Fibroblast of lung (primary cell): ENCODE results near the gene PHRF1.

Experiments
- EZH2 ChIP-seq: IDR thresholded peaks from 2 replicates; pipeline ENCODE4 v1.5.1; 2012; ENCODE audit warnings: low read length, control low read depth, mild to moderate bottlenecking; ENCODE audit errors: missing control alignments
- TF ChIP-seq, protein P1 (sequence below), 2 donors: IDR thresholded peaks in 1 of 2; conservative IDR thresholded peaks in 1 of 2; 1 replicate in 1 of 2; 2 replicates in 1 of 2; pipeline ENCODE4 v1.5.1; 2011 to 2012; ENCODE audit warnings: low read length in 2 of 2, control low read depth in 1 of 2, inconsistent platforms in 1 of 2, low read depth in 1 of 2, mild to moderate bottlenecking in 1 of 2

DNA sequence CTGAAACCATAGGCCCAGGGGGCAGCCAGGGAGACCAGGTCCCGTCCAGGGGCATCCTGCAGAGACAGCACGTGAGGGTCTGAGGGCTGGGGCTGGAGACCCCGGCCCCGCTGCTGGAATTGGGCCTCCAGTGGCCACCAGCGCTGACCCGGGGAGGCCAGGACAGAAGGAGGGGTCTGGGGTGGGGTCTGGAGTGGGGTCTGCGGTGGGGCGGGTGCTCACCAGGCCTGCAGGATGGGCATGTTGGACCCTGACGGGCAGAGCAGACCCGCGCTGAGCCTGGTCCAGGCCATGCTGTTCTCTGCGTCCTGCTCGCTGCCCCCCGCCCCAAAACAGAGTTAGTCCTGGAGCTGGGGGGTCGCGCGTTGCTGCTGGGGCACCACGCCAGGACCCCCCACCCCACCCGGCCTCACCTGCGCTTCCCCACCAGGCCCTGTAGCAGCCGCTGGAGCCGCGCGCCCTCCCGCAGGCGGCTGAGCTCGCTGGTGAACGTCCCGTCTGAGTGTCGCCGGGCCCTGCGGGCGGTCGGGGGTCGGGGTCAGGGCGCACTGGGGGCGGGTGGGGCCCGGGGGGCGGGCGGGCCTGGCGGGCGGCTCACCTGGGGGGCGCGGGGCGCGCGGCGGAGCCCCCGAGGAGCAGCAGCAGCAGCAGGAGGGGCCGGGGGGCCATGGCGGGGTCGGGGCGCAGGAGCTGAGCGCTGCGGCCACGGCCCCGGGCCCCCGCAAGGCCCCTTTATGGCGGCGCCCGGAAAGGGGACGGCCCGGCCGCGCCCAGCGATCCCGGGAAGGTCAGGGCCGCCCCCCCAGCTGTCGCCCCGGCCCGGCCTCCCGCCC lies 50.4 kb downstream of the PHRF1 start, which contains the start of gene SCT:
- TF ChIP-seq, protein P1, sequence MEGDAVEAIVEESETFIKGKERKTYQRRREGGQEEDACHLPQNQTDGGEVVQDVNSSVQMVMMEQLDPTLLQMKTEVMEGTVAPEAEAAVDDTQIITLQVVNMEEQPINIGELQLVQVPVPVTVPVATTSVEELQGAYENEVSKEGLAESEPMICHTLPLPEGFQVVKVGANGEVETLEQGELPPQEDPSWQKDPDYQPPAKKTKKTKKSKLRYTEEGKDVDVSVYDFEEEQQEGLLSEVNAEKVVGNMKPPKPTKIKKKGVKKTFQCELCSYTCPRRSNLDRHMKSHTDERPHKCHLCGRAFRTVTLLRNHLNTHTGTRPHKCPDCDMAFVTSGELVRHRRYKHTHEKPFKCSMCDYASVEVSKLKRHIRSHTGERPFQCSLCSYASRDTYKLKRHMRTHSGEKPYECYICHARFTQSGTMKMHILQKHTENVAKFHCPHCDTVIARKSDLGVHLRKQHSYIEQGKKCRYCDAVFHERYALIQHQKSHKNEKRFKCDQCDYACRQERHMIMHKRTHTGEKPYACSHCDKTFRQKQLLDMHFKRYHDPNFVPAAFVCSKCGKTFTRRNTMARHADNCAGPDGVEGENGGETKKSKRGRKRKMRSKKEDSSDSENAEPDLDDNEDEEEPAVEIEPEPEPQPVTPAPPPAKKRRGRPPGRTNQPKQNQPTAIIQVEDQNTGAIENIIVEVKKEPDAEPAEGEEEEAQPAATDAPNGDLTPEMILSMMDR (conservative IDR thresholded peaks at IDR 0.05 in 1 of 2, IDR thresholded peaks at IDR 0.05 in 1 of 2; ENCODE audit: low read depth in 1 of 2, low read length in 2 of 2) = no peak
- no peak for TF ChIP-seq EZH2
